Skeletal muscle tissue (tissue), 4 donors: ENCODE data around the gene ARHGEF35. TPM values are rescaled to one million over a fixed set of nuclear protein-coding genes. Genes with fewer than 3 reads are reported as not detected.

Source experiments
- H3K27ac ChIP-seq: one replicate; pipeline ENCODE4 v1.7.0; 2013; ENCODE audit warnings: mild to moderate bottlenecking, low read depth, low read length, inconsistent platforms
- H3K27me3 ChIP-seq, 3 donors: one replicate each; pipeline ENCODE4 v1.7.0; 2013; ENCODE audit warnings: low read length in 3 of 3; ENCODE audit not compliant: control insufficient read depth in 3 of 3, insufficient read depth in 3 of 3
- H3K36me3 ChIP-seq, 3 donors: one replicate each; pipeline ENCODE4 v1.7.0; 2013; ENCODE audit warnings: low read length in 3 of 3; ENCODE audit not compliant: control insufficient read depth in 3 of 3, insufficient read depth in 3 of 3
- H3K4me1 ChIP-seq, 3 donors: one replicate each; pipeline ENCODE4 v1.7.0; 2013; ENCODE audit warnings: low read length in 3 of 3, mild to moderate bottlenecking in 3 of 3; ENCODE audit not compliant: control insufficient read depth in 3 of 3, insufficient read depth in 3 of 3
- H3K4me3 ChIP-seq, 3 donors: one replicate each; pipeline ENCODE4 v1.7.0; 2013; ENCODE audit warnings: low read length in 3 of 3
- H3K9ac ChIP-seq, 3 donors: one replicate each; pipeline ENCODE4 v1.7.0; 2013; ENCODE audit warnings: low read length in 3 of 3, mild to moderate bottlenecking in 3 of 3, moderate library complexity in 2 of 3, low read depth in 1 of 3
- H3K9me3 ChIP-seq, 3 donors: one replicate each; pipeline ENCODE4 v1.7.0; 2013; ENCODE audit warnings: low read length in 3 of 3; ENCODE audit not compliant: control insufficient read depth in 3 of 3
- total RNA-seq: library from RNA; depleted of rRNA; stranded (reverse); fragments of >200 nt; gene quantifications from one replicate; pipeline ENCODE4 v1.2.3, GENCODE V29; 2014
- donor health status: Osteomylitis.

Gene ARHGEF35
- total RNA-seq, 1 donor from 2014 or later: 1.6 TPM

GRCh38 chr7:144137501-144137900 lies 58.1 kb downstream of the ARHGEF35 start:
- Histone ChIP-seq H3K9ac (no peak overlapping the region), H3K4me1 (no peaks in the 10 kb centered on the region), H3K9me3 (no peaks in the 10 kb centered on the region), H3K4me3 (no peak overlapping the region), H3K36me3 (no peaks in the 10 kb centered on the region), H3K27ac (no peak overlapping the region), H3K27me3 (no peaks in the 10 kb centered on the region)

Other genes starting within 250 kb of the ARHGEF35 start
- not detected for gene OR2F1, start 241.0 kb downstream of the ARHGEF35 start, total RNA-seq
- gene OR6B1, start 195.5 kb downstream of the ARHGEF35 start, total RNA-seq: not detected
- not detected for gene OR2A5, start 146.9 kb downstream of the ARHGEF35 start, total RNA-seq
- gene OR2A25, start 126.0 kb downstream of the ARHGEF35 start, total RNA-seq: not detected
- not detected for gene OR2A12, start 109.6 kb downstream of the ARHGEF35 start, total RNA-seq
- gene OR2A2, start 86.2 kb downstream of the ARHGEF35 start, total RNA-seq: not detected
- not detected for gene OR2A14, start 72.7 kb downstream of the ARHGEF35 start, total RNA-seq
- not detected for gene CTAGE4, start 12.4 kb downstream of the ARHGEF35 start, total RNA-seq
- gene OR2A42, start 43.8 kb upstream of the ARHGEF35 start, total RNA-seq: under 0.01 TPM
- not detected for gene OR2A7, start 69.0 kb upstream of the ARHGEF35 start, total RNA-seq
- gene CTAGE8, start 73.5 kb upstream of the ARHGEF35 start, total RNA-seq: not detected
- gene OR2A1, start 116.6 kb upstream of the ARHGEF35 start, total RNA-seq: under 0.01 TPM
- 0.52 TPM for gene ARHGEF5, start 159.6 kb upstream of the ARHGEF35 start, total RNA-seq
- not detected for gene NOBOX, start 207.9 kb upstream of the ARHGEF35 start, total RNA-seq